ENCODE measurements around the gene KCNJ10.

Gene KCNJ10

DNA sequence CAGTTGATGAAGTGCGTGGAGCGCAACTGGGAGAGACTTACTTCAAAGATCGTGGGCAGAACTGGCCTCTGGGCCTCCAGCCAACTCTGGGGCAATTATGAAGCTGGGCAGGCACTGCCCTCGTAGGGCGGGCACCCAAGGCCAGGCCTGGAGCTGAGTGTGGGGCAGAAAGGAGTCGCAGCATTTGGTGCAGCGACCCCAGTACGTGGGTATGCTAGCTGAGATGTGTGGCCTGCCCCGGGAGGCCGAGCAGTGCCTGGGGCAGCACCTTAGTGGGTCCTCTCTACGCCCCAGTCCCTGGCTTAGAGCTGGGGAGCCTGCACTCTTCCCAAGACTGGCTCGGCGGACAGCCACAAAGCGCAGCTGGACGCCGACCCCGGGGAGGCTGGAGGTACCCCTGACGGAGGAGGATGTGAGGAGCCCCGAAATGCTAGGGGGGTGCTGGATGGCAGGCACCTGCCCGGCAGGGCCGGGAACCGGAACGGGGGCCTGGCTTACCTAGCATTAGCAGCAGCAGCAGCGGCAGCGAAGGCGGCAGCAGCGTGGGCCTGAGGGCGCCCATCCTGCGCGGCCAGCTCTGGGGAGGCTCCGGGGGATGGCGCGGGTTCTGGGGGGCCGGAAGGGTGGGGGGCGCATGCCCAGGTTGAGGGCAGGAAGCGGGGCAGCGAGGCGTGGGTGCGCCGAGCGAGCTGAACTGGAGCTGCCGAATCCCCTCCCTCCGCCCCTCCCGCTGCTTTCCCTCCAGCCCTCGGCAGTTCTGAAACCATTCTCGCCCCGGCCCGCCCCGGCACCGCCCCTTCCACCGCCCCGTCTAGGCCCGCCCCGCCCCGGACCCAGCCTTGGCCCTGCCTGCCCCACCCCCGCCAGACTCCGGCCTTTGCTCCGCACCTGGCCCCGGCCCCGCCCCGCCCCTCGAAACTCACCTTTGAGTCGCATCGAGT is 28.2 kb upstream of the KCNJ10 start, which contains the start of gene IGSF8:
TSS of gene IGSF8 (minus strand) at position 709 of the 941 bp plus-strand sequence. CDS start at position 562, 147 bp downstream.
- Histone ChIP-seq H3K4me3 (ENCODE audit: low read length) (peak within 1 kb of the TSS; percentile 85), H3K9me3 (ENCODE audit: insufficient read depth, low read depth, low read length) (no peaks in the 10 kb centered on the region), H3K36me3 (ENCODE audit: insufficient read depth, low read depth, low read length) (peaks cover 23% of the 10 kb centered on the region), H3K27ac (ENCODE audit: low read length) (no peak within 1 kb of the TSS), H3K9ac (ENCODE audit: low read depth, low read length) (peak within 1 kb of the TSS; percentile 79; the same call in 1 of the 2 replicates), H3K4me1 (ENCODE audit: insufficient read depth, low read length) (peaks cover 34% of the 10 kb centered on the region), H3K27me3 (ENCODE audit: insufficient read depth, low read length) (peaks cover 7% of the 10 kb centered on the region; the same call in 1 of the 2 replicates)

DNA sequence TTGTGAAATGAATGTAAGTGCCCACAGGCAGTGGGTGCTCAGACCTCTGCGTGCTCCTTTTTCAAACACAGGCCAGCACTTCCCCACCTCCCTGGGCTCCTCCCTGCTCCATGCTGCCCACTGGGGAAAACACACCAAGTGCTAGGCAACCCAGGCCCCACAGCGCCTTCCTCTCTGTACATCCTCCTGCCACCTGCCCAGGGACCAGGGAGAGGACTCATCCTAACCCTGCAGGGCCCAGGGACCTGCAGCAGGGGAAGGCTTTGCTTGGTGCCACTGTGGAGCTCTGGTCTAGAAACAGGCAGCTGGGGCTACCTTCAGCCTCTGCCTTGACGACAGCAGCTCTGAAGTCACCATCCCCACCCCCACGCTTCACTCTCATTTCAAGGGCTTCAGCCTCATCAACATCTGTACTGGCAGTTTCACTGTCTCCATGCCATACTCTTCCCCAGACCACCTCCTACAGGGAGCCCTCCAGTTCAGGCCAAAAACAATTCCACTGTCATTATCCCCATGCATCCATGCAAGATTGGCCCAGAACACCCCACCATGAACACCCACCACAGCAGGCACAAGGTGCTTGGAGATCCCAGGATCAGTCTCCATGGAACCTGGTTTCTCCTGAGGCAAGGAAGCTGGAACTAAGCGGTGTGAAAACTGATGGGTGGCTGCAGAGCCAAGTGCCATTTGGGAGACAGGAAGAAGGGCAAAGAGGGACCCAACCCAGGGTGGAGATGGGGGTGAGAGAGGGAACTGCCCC is 27.4 kb upstream of the KCNJ10 start:
- Histone ChIP-seq H3K4me3 (ENCODE audit: low read length) (peak overlapping the region; percentile 85), H3K9ac (ENCODE audit: low read depth, low read length) (peak overlapping the region; percentile 79; the same call in 1 of the 2 replicates), H3K36me3 (ENCODE audit: insufficient read depth, low read depth, low read length) (peaks cover 32% of the 10 kb centered on the region), H3K27ac (ENCODE audit: low read length) (peak overlapping the region; percentile 10), H3K27me3 (ENCODE audit: insufficient read depth, low read length) (peaks cover 7% of the 10 kb centered on the region; the same call in 1 of the 2 replicates), H3K4me1 (ENCODE audit: insufficient read depth, low read length) (peaks cover 32% of the 10 kb centered on the region), H3K9me3 (ENCODE audit: insufficient read depth, low read depth, low read length) (no peaks in the 10 kb centered on the region)

DNA sequence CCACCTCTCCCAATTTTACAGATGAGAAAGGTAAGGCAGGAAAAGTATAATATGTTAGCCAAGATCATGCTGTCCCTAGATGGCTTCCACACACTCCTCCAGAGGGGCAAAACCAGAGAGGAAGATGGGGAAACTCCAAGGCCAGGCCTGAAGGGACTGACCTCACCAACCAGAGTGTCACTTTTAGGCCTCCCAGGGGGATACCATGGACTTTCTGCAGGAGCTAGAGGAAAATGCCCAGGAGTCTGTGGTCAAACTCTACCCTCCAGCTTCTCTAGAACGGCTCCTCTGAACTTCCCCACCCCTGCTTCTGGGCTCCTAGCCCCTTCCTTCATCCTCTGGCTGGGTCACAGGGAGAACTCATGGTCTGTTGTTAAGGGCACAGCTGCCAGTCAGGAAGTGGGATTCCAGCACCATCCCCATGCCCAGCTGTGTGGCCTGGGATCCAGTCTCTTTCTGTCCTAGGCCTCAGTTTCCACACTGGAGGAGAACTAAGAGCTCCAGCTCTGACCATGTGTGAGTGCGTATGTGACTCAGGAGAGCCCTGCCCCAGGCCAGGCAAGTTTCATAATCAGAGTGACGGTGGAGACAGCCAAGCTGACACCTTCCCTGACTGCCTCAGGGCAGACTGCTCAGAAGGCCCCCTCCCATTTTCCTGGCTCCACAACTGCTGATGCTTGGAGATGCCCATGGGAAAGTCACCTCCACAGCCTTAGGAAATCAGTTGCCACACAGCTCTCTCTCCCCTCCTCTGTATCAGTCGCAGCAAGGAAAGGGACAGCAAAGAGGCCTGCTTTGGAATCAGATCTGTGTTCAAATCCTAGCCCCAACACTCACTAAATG is 26.5 kb upstream of the KCNJ10 start:
- Histone ChIP-seq H3K27me3 (ENCODE audit: insufficient read depth, low read length) (peaks cover 7% of the 10 kb centered on the region; the same call in 1 of the 2 replicates), H3K27ac (ENCODE audit: low read length) (peak overlapping the region; percentile 10), H3K4me3 (ENCODE audit: low read length) (peak overlapping the region; percentile 85; the same call in 1 of the 2 replicates), H3K9me3 (ENCODE audit: insufficient read depth, low read depth, low read length) (no peaks in the 10 kb centered on the region), H3K36me3 (ENCODE audit: insufficient read depth, low read depth, low read length) (peaks cover 40% of the 10 kb centered on the region), H3K4me1 (ENCODE audit: insufficient read depth, low read length) (peaks cover 32% of the 10 kb centered on the region), H3K9ac (ENCODE audit: low read depth, low read length) (peak overlapping the region; percentile 79; the same call in 1 of the 2 replicates)

DNA sequence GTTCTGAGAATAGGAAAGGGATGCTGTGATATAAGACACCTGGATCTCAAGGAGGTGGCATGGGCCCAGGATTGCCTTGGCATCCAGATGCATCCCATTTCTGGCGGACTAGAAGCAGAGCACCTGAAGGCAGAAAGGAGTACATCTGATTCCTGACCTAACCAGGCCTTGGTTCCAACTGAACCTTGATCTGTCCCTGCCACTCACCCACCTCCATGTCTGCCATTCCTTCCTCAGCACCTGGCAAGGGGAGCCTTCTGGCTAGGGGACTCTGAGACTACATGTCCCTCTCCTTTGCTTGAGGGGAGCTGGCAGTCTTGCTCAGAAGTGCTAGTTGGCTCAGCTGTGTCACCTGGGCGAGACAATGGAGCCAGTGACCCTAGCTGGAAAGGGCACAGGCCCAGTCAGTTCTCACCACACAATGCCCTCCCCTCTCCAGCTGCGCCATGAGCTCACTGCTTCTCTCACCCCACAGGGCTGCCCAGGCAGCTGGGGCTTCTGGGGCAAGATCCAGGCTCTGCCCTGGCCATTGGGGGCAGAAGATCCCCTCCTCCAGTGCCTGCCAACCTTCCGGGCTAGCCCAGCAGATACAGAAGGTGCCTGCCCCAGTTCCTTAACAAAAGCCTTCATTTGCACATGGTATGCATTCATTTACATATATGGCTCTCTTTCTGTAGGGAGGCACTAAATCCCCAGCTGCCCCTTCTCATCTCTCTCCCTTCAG is 25.6 kb upstream of the KCNJ10 start:
- H3K9ac ChIP-seq (ENCODE audit: low read depth, low read length), result peak overlapping the region; percentile 71
- peaks cover 7% of the 10 kb centered on the region; the same call in 1 of the 2 replicates for H3K27me3 ChIP-seq (ENCODE audit: insufficient read depth, low read length)
- H3K36me3 ChIP-seq (ENCODE audit: insufficient read depth, low read depth, low read length), result peaks cover 49% of the 10 kb centered on the region
- H3K4me1 ChIP-seq (ENCODE audit: insufficient read depth, low read length), result peaks cover 29% of the 10 kb centered on the region
- peak overlapping the region; percentile 98 for H3K27ac ChIP-seq (ENCODE audit: low read length)
- peak overlapping the region; percentile 85; the same call in 1 of the 2 replicates for H3K4me3 ChIP-seq (ENCODE audit: low read length)
- H3K9me3 ChIP-seq (ENCODE audit: insufficient read depth, low read depth, low read length), result no peaks in the 10 kb centered on the region

DNA sequence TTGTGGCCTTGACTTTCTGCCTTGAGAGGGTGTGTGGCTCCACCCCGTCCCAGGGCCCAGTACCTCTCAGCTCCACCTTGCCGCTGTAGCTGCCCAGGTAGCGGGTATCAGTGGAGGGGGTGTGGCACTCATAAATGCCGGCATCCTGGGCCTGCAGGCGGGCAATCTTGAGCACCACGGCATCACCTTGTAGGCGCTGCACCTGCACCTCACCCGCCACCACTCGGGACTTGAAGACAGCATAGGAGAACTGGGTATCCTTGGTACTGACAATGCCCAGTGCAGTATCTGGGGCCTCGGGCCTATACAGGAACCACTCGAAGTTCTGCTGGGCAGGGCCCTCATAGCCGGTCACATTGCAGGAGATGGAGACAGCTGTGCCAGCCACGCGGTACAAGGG is 24.8 kb upstream of the KCNJ10 start:
- Histone ChIP-seq H3K27ac (ENCODE audit: low read length) (peak overlapping the region; percentile 98), H3K9ac (ENCODE audit: low read depth, low read length) (no peak overlapping the region), H3K36me3 (ENCODE audit: insufficient read depth, low read depth, low read length) (peaks cover 52% of the 10 kb centered on the region), H3K27me3 (ENCODE audit: insufficient read depth, low read length) (peaks cover 7% of the 10 kb centered on the region; the same call in 1 of the 2 replicates), H3K9me3 (ENCODE audit: insufficient read depth, low read depth, low read length) (no peaks in the 10 kb centered on the region), H3K4me1 (ENCODE audit: insufficient read depth, low read length) (peaks cover 29% of the 10 kb centered on the region), H3K4me3 (ENCODE audit: low read length) (no peak overlapping the region)

DNA sequence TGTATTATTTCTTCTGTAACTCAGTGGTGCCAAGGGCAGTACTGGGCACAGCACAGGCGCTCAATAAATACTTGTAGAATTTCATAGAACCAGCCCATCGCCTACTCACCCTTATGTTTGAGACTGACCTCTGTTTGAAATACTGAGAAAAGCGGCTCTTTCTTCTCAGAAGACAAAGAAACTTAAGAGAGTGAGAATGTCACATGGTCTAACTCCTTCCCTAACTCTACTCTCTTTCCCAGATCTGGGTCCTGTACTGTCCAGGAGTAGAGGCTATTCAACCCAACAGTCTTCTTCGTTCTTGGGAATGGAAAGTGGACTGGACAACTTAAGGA is 24.3 kb upstream of the KCNJ10 start:
- Histone ChIP-seq H3K4me3 (ENCODE audit: low read length) (no peak overlapping the region), H3K27ac (ENCODE audit: low read length) (no peak overlapping the region), H3K9me3 (ENCODE audit: insufficient read depth, low read depth, low read length) (no peaks in the 10 kb centered on the region), H3K9ac (ENCODE audit: low read depth, low read length) (no peak overlapping the region), H3K4me1 (ENCODE audit: insufficient read depth, low read length) (peaks cover 27% of the 10 kb centered on the region), H3K36me3 (ENCODE audit: insufficient read depth, low read depth, low read length) (peaks cover 52% of the 10 kb centered on the region), H3K27me3 (ENCODE audit: insufficient read depth, low read length) (peaks cover 1% of the 10 kb centered on the region; the same call in 1 of the 2 replicates)

DNA sequence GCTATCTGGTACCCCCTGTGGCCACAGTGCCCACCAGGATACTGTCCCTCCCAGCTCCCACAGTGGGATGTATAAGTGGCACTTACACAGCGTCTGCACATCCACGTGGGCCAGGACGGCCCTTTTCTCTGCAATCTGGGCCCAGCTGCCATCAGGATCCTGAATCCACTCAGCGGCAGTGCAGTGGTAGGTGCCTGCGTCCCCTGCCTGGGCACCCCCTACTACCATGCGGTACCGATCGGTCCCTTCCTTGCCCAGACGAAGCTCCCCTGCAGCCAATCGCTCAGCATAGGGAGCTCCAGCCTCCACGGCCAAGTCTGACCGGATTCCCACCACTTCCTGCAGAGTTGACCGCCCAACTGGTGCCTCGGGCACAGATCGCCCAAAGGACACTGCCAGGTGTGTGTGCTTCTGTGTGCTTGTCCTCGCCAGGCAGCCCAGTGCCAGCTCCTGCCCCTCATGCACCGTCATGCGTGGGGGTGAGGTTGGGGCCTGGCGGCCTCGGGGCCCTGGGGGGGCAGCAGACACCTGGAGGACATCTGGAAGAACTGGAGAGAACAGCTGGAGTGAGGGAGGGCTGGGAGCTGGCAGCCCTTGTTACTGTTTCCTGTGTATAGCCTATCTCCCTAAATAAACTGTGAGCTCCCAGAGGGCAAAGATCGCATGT is 23.8 kb upstream of the KCNJ10 start:
- no peak overlapping the region for H3K4me3 ChIP-seq (ENCODE audit: low read length)
- peaks cover 57% of the 10 kb centered on the region for H3K36me3 ChIP-seq (ENCODE audit: insufficient read depth, low read depth, low read length)
- no peaks in the 10 kb centered on the region for H3K9me3 ChIP-seq (ENCODE audit: insufficient read depth, low read depth, low read length)
- H3K9ac ChIP-seq (ENCODE audit: low read depth, low read length), result no peak overlapping the region
- H3K27me3 ChIP-seq (ENCODE audit: insufficient read depth, low read length), result no peaks in the 10 kb centered on the region
- no peak overlapping the region for H3K27ac ChIP-seq (ENCODE audit: low read length)
- peaks cover 25% of the 10 kb centered on the region for H3K4me1 ChIP-seq (ENCODE audit: insufficient read depth, low read length)

DNA sequence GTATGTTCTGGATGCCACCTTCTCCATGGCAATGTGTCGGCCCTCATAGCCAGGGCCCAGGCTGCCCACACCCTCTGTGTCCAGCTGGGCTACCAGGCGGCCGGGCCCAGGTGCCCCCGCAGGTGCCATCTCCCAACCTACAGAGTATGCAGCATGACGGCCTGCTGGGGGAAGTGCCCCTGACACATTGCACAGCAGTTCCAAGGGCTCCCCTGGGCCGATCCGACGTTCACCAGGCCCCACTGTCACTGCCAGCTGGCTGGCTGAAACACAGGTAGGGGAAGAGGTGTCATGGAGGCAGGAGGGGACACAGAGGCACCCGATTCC is 23.1 kb upstream of the KCNJ10 start:
- Histone ChIP-seq H3K27me3 (ENCODE audit: insufficient read depth, low read length) (no peaks in the 10 kb centered on the region), H3K4me1 (ENCODE audit: insufficient read depth, low read length) (peaks cover 25% of the 10 kb centered on the region), H3K36me3 (ENCODE audit: insufficient read depth, low read depth, low read length) (peaks cover 59% of the 10 kb centered on the region), H3K9ac (ENCODE audit: low read depth, low read length) (no peak overlapping the region), H3K4me3 (ENCODE audit: low read length) (no peak overlapping the region), H3K27ac (ENCODE audit: low read length) (no peak overlapping the region), H3K9me3 (ENCODE audit: insufficient read depth, low read depth, low read length) (no peaks in the 10 kb centered on the region)

DNA sequence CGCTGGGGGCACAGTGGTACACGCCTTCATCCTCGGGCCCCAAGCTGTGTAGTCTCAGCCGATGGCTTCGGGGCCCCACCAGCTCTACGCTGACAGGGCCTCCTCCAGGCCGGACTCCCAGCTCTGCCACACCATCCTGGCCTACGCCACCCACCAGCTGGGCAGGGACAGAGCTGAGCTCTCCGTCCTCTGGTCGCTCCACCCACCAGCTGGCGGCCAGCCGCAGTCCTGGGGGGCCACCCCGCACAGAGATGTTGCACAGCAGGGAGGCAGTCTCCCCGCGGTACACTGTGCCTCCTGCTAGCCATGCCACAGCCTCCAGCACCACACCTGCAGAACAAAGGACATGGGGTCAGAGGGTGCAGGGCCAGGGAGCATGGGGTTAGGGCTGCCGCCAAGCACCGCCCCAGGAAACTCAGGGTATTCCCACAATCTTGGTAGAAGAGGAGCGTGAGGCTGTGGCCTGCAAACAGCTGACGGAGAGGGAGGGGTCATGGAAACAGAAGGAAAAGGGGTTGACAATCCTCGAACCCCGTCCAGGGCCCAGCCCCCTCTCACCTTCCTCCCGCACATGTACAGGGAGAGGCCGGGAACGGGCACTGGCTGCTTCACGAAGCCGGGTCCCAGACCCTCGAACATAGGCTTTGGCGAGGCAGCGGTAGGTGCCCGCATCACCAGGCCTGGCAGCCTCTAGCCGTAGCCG is 22.6 kb upstream of the KCNJ10 start:
- H3K9ac ChIP-seq (ENCODE audit: low read depth, low read length), result no peak overlapping the region
- no peak overlapping the region for H3K27ac ChIP-seq (ENCODE audit: low read length)
- H3K4me3 ChIP-seq (ENCODE audit: low read length), result no peak overlapping the region
- peaks cover 23% of the 10 kb centered on the region for H3K4me1 ChIP-seq (ENCODE audit: insufficient read depth, low read length)
- peaks cover 59% of the 10 kb centered on the region for H3K36me3 ChIP-seq (ENCODE audit: insufficient read depth, low read depth, low read length)
- no peaks in the 10 kb centered on the region for H3K9me3 ChIP-seq (ENCODE audit: insufficient read depth, low read depth, low read length)
- H3K27me3 ChIP-seq (ENCODE audit: insufficient read depth, low read length), result no peaks in the 10 kb centered on the region

DNA sequence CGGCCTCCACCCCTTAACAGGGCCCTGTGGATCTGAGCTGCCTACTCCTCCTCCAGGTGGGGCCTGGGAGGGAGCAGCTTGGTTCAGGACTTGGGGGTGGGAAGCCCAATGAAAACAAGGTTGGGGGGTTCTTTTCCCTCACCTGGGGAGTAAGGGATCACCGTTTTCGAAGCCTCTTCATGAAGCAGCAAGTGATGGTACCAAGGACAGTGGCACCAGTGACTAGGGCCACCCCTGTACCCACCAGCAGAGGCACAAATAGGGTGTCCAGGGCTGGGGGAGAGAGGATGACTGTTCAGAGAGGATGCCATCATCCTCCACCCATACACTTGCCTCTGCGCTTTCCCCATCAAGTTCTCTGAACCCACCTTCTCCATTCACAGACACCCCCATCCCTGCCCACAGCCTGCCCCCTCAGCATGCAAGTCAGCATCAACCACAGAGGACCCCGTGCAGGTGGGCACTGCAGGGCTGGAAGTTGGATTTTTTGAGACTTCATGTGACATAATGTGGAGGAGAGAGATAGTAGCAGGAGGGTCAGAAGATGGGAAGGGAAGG is 21.8 kb upstream of the KCNJ10 start:
- Histone ChIP-seq H3K9ac (ENCODE audit: low read depth, low read length) (no peak overlapping the region), H3K27ac (ENCODE audit: low read length) (no peak overlapping the region), H3K4me1 (ENCODE audit: insufficient read depth, low read length) (peaks cover 16% of the 10 kb centered on the region), H3K36me3 (ENCODE audit: insufficient read depth, low read depth, low read length) (peaks cover 59% of the 10 kb centered on the region), H3K9me3 (ENCODE audit: insufficient read depth, low read depth, low read length) (no peaks in the 10 kb centered on the region), H3K27me3 (ENCODE audit: insufficient read depth, low read length) (no peaks in the 10 kb centered on the region), H3K4me3 (ENCODE audit: low read length) (no peak overlapping the region)

All from iPS-20b (cell line).